Measurements from ENCODE around the gene RDH13. TPM values are rescaled to one million over a fixed set of nuclear protein-coding genes. Genes with fewer than 3 reads are reported as not detected.

Gene RDH13
- total and polyA plus RNA-seq, 10 of the 15 experiments (the other 5 are each of a cell fraction or from before 2014, with no cell fraction given), result 1.3 to 11.6 (median 8.9) TPM

- H3K4me2 ChIP-seq (ENCODE audit: control insufficient read depth, insufficient read depth), result peak overlapping the region; percentile 97; the same call in 1 of the 2 replicates
- H3K27ac ChIP-seq (ENCODE audit: control insufficient read depth, insufficient read depth), result no peak overlapping the region
- DNase-seq (ENCODE audit: low read depth, low spot score), result no peak
- RAD21 ChIA-PET (ENCODE audit: unreplicated experiment), result interaction anchor here (1.0 to 1.7 kb wide), 3 partner anchors 9 to 405 kb away, joined by 3 to 6 read pairs (median 3); partner anchors contain the start of gene RDH13
- peaks cover 7% of the 10 kb centered on the region; the same call in 1 of the 2 replicates for H3K4me1 ChIP-seq (ENCODE audit: control insufficient read depth, insufficient read depth, low read length)
- no peak overlapping the region for H3K9ac ChIP-seq (ENCODE audit: control insufficient read depth, insufficient read depth, low read length)
- CTCF ChIA-PET, result no interaction called here
- no TSS peak for BruUV-seq (replicated peaks)
- FAIRE-seq, result no peak
- in situ Hi-C loops (cut with MboI), result no loop called here
- TF ChIP-seq RELA (IDR thresholded peaks at IDR 0.05; ENCODE audit: borderline replicate concordance, partially characterized antibody) (no peak), POLR2AphosphoS2 (IDR thresholded peaks at IDR 0.05; ENCODE audit: low read depth, low read length) (no peak), SUPT20H (IDR thresholded peaks at IDR 0.05; ENCODE audit: borderline replicate concordance, control insufficient read depth, low read depth, low read length) (no peak), EGR1 (IDR thresholded peaks at IDR 0.05; ENCODE audit: borderline replicate concordance in 1 of 2, low read depth in 2 of 2, low read length in 2 of 2) (no peak), CEBPZ (IDR thresholded peaks at IDR 0.05; ENCODE audit: low read depth, low read length) (no peak), ATF7 (IDR thresholded peaks at IDR 0.05; ENCODE audit: low read depth) (no peak), CHD2 (IDR thresholded peaks at IDR 0.05; ENCODE audit: borderline replicate concordance, low read depth, low read length) (no peak), HDGF (IDR thresholded peaks at IDR 0.05) (no peak), HSF1 (IDR thresholded peaks at IDR 0.05; ENCODE audit: low read depth, low read length) (no peak), DPF2 (IDR thresholded peaks at IDR 0.05) (no peak), SKIL (IDR thresholded peaks at IDR 0.05; ENCODE audit: low read depth, poor library complexity, severe bottlenecking) (no peak)
- ATAC-seq, result no peak
- no peaks in the 10 kb centered on the region for H3K27me3 ChIP-seq (replicated peaks in 1 of 2; ENCODE audit: control insufficient read depth in 2 of 2, insufficient read depth in 2 of 2, low read length in 1 of 2)
- intact Hi-C loops (cut with micrococcal nuclease; ENCODE audit: unreplicated experiment), result no loop called here
- H4K20me1 ChIP-seq (ENCODE audit: control insufficient read depth, insufficient read depth), result no peaks in the 10 kb centered on the region
- no peaks in the 10 kb centered on the region; the same call in 2 of the 3 replicates for H3K9me3 ChIP-seq (replicated peaks; ENCODE audit: control insufficient read depth, insufficient read depth, low read length)
- POLR2A ChIA-PET, result no interaction called here
- H3K79me2 ChIP-seq (ENCODE audit: control insufficient read depth, insufficient read depth, low read length), result no peaks in the 10 kb centered on the region
- 67% methylated on average over 13 of the region's 19 CpGs for WGBS (ENCODE audit: insufficient coverage, insufficient replicate concordance, low lambda C conversion rate, missing lambda C conversion rate)
- H2AFZ ChIP-seq (ENCODE audit: control insufficient read depth, low read depth, low read length), result no peak overlapping the region
- H3K36me3 ChIP-seq (ENCODE audit: control insufficient read depth in 2 of 2, insufficient read depth in 2 of 2, low read length in 1 of 2), result no peaks in the 10 kb centered on the region
- SMC1A ChIA-PET (ENCODE audit: uncharacterized antibody, unreplicated experiment), result no interaction called here
- H3K4me3 ChIP-seq, result no peak overlapping the region
Measured at GRCh38 chr19:55079400-55080038, 16.6 kb upstream of the RDH13 start.

Data from GM12878 (cell line).